ENCODE measurements around the gene SND1.
A peak's percentile ranks its signal among the peaks of the same experiment; 100 is the strongest.

Gene SND1

DNA sequence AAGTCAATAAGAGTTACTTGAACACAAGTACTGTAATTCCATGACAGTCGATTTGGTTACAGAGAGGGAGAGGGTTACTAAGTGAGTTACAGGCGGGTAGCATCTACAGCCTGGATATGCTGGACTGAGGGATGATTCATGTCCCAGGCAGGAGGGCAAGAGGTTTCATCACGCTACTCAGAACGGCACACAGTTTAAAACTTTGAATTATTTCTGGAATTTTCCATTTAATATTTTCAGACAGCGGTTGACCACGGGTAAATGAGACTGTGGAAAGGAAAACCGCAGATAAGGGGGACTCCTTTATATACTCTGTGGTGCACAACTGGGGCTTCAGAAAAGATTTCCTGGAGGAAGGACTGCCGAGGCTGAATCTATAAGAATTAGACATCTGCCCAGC, 404.9 kb downstream of the SND1 start:
- ATAC-seq, result no peak

DNA sequence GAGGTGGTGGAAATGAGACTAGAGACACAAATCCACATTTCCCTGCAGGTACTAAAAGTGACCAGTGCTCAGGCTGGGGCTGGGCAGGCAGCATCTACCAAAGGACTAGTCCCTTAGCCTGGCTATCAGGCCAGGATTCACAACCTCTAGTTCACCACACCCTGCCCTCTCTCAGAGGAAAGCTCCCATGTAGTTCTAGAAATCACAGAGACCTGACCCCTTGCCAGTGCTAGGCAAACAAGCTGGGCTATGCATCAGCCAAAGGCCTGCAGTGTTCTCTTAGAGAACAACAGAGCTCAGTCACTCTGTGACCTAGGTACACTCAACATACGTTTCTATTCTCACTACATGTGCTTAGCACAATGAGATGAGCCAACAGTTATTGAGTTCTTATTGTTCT, 405.9 kb downstream of the SND1 start:
- peak in 1 of 2 donors; percentile 13 for ATAC-seq

DNA sequence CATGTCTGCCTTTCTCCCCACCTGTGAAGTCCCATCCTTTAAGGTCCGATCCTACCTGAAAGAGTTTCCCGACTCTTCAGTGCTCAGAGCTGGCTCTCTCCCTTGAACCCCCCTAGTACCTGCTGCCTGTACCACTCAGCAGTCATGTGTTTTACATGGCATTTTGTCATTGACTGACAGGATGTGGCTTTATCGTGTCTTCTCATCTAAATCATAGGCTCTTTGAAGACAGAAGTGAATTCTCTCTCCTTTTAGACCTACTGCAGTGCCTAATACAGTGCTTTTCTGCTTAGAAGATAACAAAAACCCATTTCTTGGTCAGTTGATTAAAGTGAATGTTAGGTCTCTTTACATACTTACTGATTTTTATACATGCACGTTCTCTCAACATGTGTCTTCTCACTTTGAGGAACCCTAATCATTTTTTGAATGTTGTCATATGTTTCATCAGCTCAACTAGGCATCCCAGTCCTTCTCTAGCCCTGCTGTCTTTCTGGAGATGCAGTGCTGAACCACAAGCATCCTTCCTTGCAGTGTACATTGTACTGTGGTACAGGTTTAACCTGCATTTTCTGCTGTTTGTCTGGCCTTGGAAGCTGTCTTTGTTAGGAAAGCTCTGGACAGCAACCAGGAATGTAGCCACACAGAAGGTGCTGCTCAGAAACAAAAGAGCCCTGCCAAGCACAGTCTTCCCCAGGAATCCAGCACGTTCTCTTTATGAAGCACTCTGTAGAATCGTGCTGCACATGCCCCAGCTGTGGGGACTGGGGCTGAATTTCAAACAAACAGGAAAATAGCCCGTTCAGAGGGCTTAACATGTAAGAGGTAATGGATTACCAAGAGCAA, 407.4 kb downstream of the SND1 start:
- peak; percentile 53 to 70 for ATAC-seq

DNA sequence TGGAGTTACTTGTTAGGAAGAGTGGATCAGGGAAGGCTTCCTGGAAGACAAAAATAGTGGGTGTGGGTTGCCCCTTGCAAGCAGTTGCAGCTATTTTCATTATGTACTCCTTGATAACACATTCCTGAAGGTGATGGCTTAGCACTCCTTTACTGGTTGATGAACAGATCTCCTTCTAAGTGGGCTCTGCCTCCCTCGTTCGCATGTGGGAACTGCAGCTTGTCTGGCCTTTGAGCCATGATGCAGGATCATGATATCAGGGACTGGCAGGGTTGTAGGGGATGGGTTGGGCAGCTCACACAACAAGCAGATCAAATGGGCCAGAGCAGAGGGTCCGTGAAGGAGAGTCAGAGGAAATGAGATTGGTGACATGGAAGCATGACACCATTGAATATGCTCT, 408.0 kb downstream of the SND1 start:
- ATAC-seq, result no peak

DNA sequence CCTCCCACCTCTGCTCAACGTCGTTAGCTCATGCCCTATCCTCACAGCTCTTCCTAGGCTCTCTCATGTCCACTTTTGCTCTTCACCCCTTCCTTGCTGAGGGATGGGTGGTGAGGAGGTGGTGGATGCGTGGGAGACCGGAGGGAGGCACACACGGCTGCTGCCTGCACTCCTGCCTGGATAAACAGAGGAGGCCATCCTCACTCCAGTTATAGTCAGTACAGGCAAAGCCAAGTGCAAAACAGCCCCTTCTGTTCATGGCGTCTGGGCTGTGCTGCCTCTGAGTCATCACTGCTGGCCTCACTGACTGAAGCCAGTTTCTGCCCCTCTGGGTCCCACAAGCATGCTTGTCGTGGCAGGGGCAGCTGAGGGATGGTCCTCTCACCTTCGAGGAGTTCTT, 411.1 kb downstream of the SND1 start:
- ATAC-seq, result no peak

DNA sequence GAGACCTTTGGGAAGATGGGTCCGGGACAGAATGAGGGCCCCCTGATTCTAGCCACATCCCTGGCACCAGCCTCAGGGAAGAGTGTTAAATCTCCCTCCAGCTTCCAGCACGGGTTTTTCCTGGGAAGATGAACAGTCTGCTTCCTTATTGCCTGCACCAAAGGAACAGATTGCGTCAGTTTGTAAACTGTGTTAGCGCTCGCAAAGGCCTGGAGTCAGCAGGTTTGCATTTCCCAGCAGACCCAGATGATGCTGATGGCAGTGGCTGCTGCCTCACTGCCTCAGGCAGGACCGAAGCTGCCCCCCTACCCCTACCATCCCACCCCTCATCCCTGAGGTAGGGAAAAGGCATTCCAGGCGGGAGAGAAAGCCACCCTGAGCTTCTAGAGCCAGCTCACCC, 413.9 kb downstream of the SND1 start:
- no peak for ATAC-seq

DNA sequence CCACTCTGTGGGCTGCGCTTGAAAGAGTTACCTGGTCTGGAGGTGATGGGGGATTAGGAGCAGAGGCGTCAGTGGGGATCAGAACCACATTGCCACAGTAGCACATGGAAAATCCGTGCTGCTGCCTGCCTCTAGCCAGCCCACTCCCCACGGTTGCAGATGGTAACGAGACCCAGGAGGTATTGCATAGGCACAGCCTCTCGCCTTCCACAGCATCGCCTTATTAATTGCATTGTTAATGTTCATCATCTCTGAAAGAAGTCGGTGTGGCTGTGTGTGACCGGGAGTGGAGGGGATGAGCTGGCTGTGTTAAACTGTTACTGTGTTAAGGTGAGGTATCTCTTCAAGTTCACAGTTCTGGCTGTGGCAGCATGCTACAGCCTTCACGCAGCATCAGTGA, 414.4 kb downstream of the SND1 start:
- no peak for ATAC-seq

DNA sequence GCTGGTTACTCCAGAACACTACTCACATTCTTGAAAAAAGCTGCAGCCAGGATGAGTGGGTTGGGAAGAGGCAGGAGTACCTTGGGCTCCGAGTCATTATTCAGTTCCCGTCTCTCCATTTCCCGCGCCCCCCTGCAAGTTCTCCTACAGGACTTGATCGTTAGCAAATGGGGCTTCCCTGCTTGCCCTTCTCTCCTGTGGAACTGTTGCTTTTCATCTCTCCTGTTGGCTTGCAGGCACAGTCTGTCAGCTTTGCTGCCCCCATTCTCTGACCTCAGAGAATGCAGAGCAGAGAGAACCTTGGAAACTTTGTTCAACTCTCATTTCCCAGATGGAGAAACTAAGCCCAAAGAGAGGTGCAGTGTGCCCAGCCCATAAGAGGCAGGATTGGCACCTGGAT, 414.9 kb downstream of the SND1 start:
- no peak for ATAC-seq

DNA sequence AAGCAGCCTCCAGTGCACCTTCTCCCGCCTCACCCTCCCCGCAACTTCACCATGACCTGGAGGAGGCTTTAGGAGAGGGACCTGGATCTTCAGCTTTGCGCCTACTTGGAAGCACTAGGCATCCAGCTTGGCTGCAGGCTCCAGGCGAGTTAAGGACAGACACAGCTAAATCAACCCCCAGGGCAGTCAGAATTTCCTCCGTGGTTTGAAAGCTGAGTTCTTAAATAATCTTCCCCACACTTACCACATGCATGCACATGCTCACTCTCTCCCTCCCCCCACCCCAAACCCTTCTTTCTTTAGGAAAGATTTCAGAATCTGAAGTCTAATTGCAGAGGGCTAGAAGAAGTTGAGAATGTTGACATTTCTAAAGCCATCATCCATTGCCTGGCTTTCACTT, 416.0 kb downstream of the SND1 start:
- ATAC-seq, result no peak

DNA sequence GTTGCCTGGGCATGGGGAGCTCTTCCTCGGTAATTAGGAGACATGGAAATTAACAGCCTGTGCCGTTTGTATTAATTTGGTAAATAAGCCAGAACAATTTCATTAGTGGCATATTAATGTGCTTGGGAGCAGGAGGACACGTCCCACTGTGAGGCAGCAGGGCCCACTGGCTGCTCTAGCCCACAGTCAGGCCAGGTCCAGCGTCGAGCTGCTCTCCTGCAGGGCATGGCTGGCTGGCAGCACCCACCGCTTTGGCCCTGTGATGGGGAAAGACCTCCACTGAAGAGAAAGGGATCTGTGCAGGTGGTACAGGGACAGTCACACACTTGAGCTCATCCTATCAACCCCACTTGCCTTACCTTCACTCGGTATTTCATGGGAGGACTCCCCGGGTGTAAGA, 416.8 kb downstream of the SND1 start:
- no peak for ATAC-seq

DNA sequence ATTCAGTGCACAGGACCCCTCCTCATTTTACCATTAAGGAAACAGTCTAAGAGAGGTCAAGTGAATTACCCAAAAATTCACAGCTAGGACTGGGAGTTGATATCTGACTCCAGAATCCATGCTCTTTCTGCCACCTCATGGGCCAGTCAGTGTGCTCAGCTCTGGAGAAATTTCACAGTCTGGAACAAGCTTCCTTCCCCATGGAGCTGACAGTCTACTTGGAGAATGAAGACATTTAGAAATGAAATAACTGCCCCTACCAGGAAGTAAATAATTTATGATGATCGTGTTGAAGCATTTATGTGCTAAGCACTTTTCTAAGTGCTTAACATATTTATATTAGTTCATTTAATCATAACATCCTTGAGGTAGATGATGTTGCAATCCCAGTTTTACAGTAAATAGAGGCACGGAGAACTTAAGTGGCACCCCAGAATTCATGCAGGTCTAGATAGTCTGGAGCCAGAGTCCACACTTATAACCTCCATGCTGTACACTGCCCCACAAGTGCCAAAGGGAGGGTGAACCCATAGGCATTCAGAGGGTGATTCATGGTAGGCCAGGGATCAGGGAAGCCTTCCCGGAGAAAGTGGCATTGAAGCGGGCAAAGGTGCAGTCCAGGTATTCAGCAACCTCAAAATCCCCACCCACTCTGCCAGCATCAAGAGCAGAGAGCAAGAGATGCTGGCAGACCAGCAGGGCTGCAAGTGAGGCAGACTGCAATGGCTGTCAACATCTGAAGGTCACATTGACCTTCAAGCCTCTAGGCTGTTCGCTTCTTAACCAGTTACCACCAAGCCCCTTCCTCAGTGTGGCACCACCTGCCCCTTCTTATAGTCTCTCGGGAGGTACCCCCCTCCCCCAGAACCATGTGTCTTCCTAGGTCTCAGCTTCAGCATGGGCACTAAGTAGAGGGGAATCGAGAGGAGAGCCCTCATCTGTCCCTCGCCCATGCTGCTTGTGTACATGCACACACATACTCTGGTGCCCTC, 417.7 kb downstream of the SND1 start:
- no peak for ATAC-seq

DNA sequence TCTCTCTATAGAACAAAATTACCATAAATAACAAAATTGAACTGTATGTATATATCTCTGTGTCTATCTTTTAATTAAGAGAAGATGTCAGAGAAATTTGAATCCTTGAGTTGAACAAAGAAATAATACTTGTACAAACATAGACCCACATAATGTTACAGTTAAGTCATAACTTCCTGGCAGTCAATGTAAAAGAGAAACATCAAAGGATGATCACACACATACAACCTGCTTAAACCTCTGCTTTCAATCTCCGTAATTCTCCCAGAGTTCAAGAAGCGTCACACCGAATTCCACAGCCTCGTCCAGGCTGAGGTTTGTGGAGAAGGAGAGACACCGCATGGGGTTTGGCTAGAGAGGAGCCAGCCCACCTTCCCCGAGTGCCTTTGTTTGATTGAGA, 419.4 kb downstream of the SND1 start:
- no peak for ATAC-seq

DNA sequence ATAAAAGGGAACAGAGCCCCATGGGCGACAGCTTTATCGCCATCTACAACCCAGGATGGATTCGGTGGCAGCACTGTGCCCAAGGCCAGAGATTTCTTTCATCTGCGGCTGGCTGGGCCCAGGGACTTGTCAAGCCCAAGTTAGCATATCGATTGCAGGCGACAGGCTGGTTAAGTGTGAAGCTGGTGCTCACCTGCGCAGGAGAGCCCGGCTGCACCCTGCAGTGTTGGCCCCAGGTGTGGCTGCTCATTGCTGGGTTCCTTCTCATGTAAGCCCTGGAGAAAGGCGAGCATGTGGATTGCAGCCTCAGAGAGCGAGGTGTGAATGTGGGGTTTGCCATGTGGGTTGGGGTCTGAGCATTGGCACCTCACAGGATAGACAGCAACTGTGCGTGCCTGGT, 419.8 kb downstream of the SND1 start:
- ATAC-seq, result no peak

DNA sequence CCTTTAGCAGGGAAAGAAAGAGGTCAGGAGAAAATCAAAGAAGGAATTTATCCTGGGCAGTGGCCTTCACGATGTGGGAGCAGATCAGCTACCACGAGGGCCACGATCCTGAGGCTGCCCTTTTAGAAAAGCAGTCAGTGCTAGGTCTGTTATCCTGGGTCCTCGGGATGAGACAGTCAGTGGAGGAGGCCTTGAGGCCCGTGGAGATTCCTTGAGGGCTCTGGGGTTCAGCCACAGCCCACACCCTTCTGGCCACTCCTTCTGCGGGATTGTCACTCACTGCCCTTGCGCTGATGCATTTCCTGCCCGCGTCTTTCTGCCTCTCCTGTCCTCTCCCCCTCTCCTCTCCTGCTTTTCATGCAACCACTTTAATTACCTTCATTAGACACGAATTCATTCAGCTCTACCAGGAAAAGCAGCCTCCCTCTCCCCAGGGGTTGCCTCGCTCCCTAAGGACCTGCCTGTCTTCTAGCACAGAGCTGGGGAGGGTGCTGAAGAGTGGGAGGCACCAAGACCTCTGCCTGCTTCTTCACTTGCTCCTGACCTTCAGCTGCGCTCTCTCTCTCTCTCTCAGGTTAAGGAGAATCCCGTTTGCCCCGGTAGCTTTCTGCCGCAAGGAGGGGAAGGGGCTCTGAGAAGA, 421.8 kb downstream of the SND1 start:
- ATAC-seq, result no peak

DNA sequence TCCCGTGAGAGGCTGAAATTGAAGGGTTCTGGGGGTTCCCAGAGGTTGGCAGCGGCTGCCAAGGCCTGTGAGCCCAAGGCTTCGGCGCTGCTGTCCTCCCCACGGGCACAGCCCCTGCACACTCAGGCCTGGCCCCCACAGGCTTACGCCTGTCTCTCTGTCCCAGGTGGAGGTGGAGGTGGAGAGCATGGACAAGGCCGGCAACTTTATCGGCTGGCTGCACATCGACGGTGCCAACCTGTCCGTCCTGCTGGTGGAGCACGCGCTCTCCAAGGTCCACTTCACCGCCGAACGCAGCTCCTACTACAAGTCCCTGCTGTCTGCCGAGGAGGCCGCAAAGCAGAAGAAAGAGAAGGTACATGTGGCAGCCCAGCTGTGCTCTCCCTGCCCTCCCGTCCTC, 422.3 kb downstream of the SND1 start:
- no peak for ATAC-seq

DNA sequence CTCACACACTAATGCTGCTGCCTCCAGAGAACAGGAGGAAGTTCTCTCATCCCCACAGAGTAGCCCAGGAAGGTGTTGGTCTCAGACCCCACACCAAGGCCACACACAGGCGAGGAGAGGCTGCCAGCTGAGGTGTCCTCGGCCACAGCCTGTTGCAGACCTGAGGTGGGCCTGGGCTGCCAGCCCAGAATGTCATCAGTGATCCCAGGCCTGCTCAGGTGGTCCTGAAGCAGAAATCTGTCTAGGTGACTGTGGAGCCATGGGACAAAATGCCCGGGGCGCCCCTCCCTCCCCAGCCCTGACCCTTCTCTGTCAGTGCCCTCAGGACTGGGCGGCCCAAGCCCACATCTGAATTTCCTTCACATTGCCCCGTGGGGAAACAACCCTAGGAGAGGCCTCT, 422.7 kb downstream of the SND1 start:
- no peak for ATAC-seq

DNA sequence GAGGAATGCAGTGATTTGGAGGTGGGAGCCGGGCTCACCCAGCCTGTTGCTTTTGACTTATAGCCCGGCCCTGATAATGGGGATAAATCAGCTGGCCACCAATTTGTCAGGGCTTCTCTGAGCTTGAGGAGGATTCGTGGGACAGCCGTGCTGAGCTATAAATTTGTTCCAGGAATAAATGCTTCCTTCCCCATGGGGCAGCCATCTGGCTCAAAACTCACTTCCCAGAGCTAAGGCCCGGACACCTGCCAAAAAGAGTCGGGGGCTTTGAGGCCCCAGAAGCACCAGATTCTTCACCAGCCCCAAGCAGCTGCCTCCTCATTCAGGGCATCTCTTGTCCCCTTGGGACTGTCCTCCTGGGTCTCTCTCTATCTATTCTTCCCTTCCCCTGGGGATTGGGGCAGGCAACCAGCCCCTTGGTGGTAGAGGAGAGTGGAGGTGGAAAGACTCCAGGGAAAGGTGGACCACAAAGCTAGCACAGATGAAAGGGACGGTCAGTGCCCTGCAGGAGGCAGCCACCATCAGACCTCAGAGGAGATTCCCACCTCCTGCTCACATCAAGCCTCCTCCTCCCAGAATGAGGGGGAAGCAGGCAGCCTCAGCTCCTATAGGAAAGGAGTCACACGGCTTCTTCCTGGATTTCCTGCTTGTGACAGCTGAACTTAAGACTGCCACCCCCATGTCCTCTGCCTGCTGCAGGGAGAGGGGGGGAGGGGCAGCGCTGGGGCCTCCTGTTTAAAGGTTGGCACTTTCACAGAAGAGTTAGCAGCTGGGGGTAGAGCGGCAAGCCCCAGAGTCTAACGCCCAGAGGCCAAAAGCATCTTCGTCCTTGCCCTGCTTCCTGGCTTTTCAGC, 423.5 kb downstream of the SND1 start:
- ATAC-seq, result no peak

DNA sequence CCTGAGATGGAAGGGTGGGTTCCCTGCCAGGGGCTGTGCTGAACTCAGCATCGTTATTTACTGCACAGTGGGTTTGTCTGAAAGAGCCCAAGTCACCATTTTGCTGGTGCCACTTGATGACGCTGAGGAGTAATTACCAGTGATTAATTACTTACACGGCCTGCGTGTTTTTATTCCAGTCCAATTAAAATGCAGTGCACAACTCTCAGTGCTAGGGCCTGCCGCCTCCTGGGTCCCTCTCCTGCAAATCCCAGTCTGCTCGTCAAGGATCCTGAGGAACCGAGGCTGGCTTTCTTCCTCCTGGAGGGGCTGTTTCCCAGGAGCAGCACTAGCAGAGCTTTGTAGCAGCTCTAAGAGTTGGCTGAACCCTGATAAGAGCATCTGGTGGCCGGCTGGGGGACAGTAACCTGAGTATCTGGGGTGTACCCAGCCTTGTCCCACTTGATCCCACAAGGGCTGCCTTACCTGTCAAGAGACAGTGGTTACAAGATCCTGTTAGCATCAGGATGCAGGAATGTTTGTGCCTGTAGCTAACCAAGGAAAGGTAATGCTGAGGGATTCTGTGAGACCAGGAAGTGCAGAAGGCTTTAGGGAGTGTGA, 424.3 kb downstream of the SND1 start:
- no peak for ATAC-seq

DNA sequence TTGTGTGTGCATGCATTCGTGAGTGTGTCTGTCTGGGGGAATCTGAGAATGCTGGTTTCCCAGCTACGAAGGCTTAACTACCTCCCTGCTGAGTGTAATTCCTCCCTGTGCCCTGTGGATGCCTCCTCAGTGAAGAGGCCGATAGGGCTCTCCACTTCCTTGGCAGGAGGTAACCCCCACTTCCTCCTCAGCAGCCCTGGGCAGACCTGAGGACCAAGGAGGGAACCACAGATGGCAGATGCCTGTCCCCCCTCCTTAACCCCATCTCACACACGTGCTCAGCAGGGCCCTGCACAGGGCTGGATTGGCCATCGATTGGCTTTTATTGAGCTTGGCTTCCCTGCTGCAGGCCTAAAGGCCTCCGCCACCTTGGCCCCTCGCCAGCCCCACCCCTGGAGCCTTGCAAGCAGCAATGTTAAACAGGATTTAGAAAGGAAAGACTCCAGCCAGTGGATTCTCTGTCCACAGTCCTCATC, 424.8 kb downstream of the SND1 start:
- no peak for ATAC-seq

DNA sequence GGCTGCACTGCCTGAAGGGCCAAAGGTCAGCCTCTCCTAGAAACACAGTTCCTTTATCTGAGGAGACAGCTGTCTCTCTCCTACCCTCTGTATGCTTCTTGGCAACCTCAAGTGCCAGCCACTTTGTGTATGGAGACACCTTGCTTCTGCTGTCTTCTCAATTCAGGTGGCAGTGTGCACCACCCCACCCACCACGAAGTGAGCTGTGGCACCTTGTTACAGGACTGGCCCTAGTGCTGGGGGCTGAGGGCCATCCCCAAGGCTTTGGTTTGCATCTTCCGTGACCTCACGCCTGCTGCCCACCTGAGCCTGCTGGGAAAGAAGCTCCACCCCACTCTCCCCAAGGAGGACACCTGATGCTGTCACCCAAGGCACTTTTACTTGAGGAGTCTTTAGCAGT, 426.3 kb downstream of the SND1 start:
- no peak for ATAC-seq

DNA sequence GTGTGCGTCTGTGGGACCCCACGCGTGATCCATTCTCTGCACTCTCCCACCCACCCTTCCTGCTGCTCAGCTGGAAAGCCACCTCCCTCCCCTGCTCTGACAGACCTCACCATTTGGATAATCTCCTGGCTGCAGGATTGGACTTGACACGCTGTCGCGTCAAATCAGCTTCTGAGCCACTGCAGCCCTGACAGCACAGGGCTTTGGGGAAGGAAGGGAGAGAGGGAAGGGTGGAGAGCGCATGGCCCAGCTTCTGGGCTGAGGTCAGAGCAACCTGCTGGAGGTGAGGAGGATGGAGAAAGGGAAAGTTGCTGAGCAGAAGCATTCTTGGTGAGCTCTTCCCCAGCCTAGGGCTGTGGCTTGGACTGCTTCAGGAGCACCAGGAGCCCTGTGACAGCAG, 428.2 kb downstream of the SND1 start:
- no peak for ATAC-seq

DNA sequence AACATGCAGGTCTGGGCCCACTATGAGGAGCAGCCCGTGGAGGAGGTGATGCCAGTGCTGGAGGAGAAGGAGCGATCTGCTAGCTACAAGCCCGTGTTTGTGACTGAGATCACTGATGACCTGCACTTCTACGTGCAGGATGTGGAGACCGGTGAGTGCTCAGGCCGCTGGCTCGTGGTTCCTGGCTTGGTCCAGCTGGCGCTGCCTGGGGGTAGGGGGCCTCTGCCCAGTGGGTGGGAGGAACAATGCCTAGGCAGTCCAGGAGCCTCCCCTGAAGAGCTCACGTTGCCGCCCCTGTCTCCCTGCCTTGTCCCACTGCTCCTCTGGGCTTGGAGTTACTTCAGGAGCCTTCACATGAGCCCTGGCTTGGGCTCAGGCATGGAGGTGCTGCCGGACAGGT, 429.4 kb downstream of the SND1 start:
- no peak for ATAC-seq
